HG02759 (cell line): ENCODE results near the gene ELMOD1.
"Not testable (repeated sequence)": the region's sequence is repeated elsewhere in the genome, so short reads cannot be mapped to it uniquely, and the experiment has no call there.

Experiments used
- ATAC-seq: cut with Tn5 transposase; IDR thresholded peaks from one replicate; pipeline ENCODE4 v1.9.1; 2021; ENCODE audit warnings: mild to moderate bottlenecking, moderate library complexity; ENCODE audit not compliant: unreplicated experiment

Gene ELMOD1

GRCh38 chr11:107590460-107591377 is at the start of gene ELMOD1:
Gene ELMOD1 (plus strand): TSS chr11:107591147. CDS start chr11:107618190, 27,043 bp downstream.
- peak; percentile 68 for ATAC-seq

- ATAC-seq: no peak
Measured at GRCh38 chr11:107545101-107545514, 45.8 kb upstream of the ELMOD1 start.

GRCh38 chr11:107547961-107548360 is 43.0 kb upstream of the ELMOD1 start:
- ATAC-seq: no peak

- peak; percentile 56 for ATAC-seq
Measured at GRCh38 chr11:107549253-107549953, 41.5 kb upstream of the ELMOD1 start.

- no peak for ATAC-seq
Measured at GRCh38 chr11:107549954-107550285, 41.0 kb upstream of the ELMOD1 start.

GRCh38 chr11:107550304-107550703 is 40.6 kb upstream of the ELMOD1 start:
- no peak for ATAC-seq

- no peak for ATAC-seq
Measured at GRCh38 chr11:107561688-107562087, 29.3 kb upstream of the ELMOD1 start.

GRCh38 chr11:107562647-107563208 is 28.2 kb upstream of the ELMOD1 start:
- no peak for ATAC-seq

GRCh38 chr11:107563702-107564101 is 27.2 kb upstream of the ELMOD1 start:
- ATAC-seq: peak; percentile 32

- ATAC-seq: peak; percentile 14
Measured at GRCh38 chr11:107564877-107565218, 26.1 kb upstream of the ELMOD1 start.

GRCh38 chr11:107565219-107565937 is 25.6 kb upstream of the ELMOD1 start, which contains the start of gene ALKBH8:
Gene ALKBH8 (minus strand): TSS chr11:107565735. CDS start chr11:107560893, 4,842 bp downstream.
- peak; percentile 80 for ATAC-seq

- ATAC-seq: peak; percentile 6
Measured at GRCh38 chr11:107565955-107566501, 24.9 kb upstream of the ELMOD1 start.

- no peak for ATAC-seq
Measured at GRCh38 chr11:107566569-107566968, 24.4 kb upstream of the ELMOD1 start.

- no peak for ATAC-seq
Measured at GRCh38 chr11:107567739-107568335, 23.1 kb upstream of the ELMOD1 start.

GRCh38 chr11:107570015-107570414 is 20.9 kb upstream of the ELMOD1 start:
- no peak for ATAC-seq

GRCh38 chr11:107573438-107573837 is 17.5 kb upstream of the ELMOD1 start:
- no peak for ATAC-seq

GRCh38 chr11:107576497-107577345 is 14.2 kb upstream of the ELMOD1 start:
- not testable (repeated sequence) for ATAC-seq

- ATAC-seq: no peak
Measured at GRCh38 chr11:107577346-107577711, 13.6 kb upstream of the ELMOD1 start.

- ATAC-seq: not testable (repeated sequence)
Measured at GRCh38 chr11:107579169-107579568, 11.8 kb upstream of the ELMOD1 start.
